ENCODE measurements around the gene MACROD2. TPM values are rescaled to one million over a fixed set of nuclear protein-coding genes. Genes with fewer than 3 reads are reported as not detected.

Gene MACROD2
- total and polyA plus RNA-seq, 7 donors, result 0.20 to 4.8 (median 0.87) TPM

DNA sequence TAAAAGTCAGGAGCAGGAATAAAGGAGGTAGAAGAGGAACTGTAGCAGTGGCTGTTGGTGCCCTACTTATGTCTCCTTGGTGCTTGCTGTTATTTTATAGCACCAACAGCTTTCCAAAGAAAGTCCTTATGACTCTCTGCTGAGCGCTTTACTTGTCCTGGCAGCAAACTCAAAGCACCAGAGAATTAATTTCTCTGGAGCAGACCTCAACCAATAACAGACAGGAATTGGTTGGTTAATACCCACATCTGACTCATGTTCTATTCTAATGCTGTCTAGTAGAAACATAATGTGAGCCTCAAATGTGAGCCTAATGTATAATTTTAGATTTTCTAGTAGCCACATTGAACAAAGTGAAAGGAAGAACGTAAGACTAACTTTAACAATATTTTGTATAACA is 1892.1 kb downstream of the MACROD2 start:
- Histone ChIP-seq H3K9me3 (no peaks in the 10 kb centered on the region), H3K4me1 (no peaks in the 10 kb centered on the region), H3K27me3 (ENCODE audit: insufficient read depth in 3 of 3, low read length in 2 of 3) (no peaks in the 10 kb centered on the region), H3K27ac (no peak overlapping the region), H3K4me3 (no peak overlapping the region), H3K36me3 (ENCODE audit: insufficient read depth in 1 of 2, low read depth in 1 of 2) (no peaks in the 10 kb centered on the region)
- 65 to 99% (median 85%) methylated on average over 2 of the region's 2 CpGs for WGBS, 3 donors
- intact Hi-C loops (cut with DNase I), result no loop called here
- DNase-seq (no peak), ATAC-seq (peak; percentile 51 to 97 (median 82))
- TF ChIP-seq, protein P1, sequence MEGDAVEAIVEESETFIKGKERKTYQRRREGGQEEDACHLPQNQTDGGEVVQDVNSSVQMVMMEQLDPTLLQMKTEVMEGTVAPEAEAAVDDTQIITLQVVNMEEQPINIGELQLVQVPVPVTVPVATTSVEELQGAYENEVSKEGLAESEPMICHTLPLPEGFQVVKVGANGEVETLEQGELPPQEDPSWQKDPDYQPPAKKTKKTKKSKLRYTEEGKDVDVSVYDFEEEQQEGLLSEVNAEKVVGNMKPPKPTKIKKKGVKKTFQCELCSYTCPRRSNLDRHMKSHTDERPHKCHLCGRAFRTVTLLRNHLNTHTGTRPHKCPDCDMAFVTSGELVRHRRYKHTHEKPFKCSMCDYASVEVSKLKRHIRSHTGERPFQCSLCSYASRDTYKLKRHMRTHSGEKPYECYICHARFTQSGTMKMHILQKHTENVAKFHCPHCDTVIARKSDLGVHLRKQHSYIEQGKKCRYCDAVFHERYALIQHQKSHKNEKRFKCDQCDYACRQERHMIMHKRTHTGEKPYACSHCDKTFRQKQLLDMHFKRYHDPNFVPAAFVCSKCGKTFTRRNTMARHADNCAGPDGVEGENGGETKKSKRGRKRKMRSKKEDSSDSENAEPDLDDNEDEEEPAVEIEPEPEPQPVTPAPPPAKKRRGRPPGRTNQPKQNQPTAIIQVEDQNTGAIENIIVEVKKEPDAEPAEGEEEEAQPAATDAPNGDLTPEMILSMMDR (IDR thresholded peaks at IDR 0.05), result no peak

DNA sequence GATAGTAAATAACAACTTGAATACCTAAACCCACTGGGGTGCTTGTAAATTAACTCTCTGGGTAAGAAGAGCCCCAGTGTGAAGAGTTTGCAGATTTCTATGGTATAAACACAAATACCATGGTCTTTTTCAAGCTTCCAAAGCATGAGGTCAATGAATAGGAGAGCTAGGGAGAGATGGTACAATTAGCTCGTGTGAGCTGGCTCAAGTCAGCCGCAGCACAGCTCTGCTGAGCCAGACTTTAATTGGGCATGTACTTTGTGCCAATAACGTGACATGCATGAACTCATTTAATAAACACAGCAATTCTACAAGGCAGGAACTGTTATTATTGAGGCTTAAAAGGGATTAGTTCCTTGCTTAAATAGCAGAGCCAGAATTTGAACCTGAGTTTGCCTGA is 1893.7 kb downstream of the MACROD2 start:
- H3K4me1 ChIP-seq, result no peaks in the 10 kb centered on the region
- TF ChIP-seq, protein P1 (IDR thresholded peaks at IDR 0.05), result no peak
- no peaks in the 10 kb centered on the region for H3K27me3 ChIP-seq (ENCODE audit: insufficient read depth in 3 of 3, low read length in 2 of 3)
- WGBS, 3 donors, result 29 to 46% (median 35%) methylated on average over 3 of the region's 3 CpGs
- H3K4me3 ChIP-seq, result no peak overlapping the region
- H3K27ac ChIP-seq, result no peak overlapping the region
- H3K36me3 ChIP-seq (ENCODE audit: insufficient read depth in 1 of 2, low read depth in 1 of 2), result no peaks in the 10 kb centered on the region
- intact Hi-C loops (cut with DNase I), result no loop called here
- no peaks in the 10 kb centered on the region for H3K9me3 ChIP-seq
- no peak for ATAC-seq
- DNase-seq, result no peak

DNA sequence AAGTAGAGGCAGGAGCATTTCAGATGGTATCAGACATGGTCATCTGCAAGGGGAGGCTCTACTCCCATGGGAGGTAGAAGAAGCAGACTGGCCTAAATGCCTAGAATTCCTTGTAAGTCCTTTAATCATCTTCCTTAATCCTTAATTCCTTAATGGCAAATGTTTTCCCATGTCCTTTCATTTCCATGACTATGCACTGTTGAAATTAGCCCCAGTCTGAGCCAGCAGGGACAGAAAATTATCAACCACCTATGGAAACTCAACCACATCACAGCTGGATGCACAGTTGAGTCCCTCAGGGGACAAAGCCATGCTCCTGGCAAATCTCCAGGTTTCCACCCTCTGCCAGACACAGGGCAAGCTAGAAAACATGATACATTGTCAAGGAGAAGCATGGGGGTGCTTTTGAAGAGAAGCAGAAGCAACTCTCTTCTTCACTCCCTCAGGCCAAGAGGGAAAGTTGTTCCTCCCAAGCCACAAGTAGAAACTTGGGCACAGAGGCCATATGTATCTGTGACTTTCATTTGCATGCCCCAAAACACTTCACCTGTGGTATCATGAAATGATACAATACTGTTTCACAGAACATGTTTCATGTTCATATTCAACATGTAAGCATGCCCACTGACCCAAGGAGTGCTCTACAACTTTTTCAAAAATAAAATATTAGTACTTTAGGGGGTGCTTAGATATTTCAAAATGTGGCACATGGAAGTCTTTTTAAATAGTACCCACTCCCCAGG is 1894.4 kb downstream of the MACROD2 start:
- DNase-seq (no peak), ATAC-seq (no peak)
- Histone ChIP-seq H3K4me3 (no peak overlapping the region), H3K27me3 (ENCODE audit: insufficient read depth in 3 of 3, low read length in 2 of 3) (no peaks in the 10 kb centered on the region), H3K9me3 (no peaks in the 10 kb centered on the region), H3K27ac (no peak overlapping the region), H3K36me3 (ENCODE audit: insufficient read depth in 1 of 2, low read depth in 1 of 2) (no peaks in the 10 kb centered on the region), H3K4me1 (no peaks in the 10 kb centered on the region)
- intact Hi-C loops (cut with DNase I), result no loop called here
- TF ChIP-seq, protein P1 (IDR thresholded peaks at IDR 0.05), result no peak

DNA sequence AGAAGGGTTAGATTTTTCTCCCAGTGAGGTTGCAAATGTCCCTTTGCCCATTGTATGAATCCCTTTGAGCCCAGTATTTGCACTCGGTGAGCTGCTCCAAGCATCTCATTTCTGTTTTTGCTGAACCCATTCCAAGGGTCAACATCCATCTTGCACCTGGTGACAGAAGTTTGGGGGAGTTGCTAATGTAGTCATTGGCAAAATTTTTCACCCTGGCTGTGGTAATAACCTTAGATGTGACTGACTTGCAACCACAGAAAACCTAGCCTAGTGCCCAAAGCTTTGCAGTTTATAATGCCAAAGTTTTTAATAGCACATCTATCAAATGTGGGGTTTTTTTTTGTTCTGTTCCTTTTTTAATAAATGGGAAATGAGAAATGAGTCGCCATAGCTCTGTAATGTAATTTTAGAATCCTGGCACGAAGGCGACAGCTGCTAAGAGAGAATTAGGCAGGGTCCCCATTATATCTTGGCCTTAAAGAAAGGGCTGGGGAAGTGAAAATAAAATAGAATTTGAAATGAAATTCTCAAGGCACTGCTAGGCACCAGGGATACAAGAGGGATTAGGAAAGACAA is 1895.2 kb downstream of the MACROD2 start:
- no peak overlapping the region for H3K27ac ChIP-seq

More for the DNA sequence above, 1895.2 kb downstream of the MACROD2 start:
- H3K27me3 ChIP-seq (ENCODE audit: insufficient read depth in 3 of 3, low read length in 2 of 3), result no peaks in the 10 kb centered on the region
- H3K36me3 ChIP-seq (ENCODE audit: insufficient read depth in 1 of 2, low read depth in 1 of 2), result no peaks in the 10 kb centered on the region
- H3K9me3 ChIP-seq, result no peaks in the 10 kb centered on the region
- DNase-seq (no peak), ATAC-seq (no peak)
- intact Hi-C loops (cut with DNase I), result no loop called here
- H3K4me1 ChIP-seq, result no peaks in the 10 kb centered on the region
- TF ChIP-seq, protein P1 (IDR thresholded peaks at IDR 0.05), result no peak
- H3K4me3 ChIP-seq, result no peak overlapping the region
- WGBS, 3 donors, result 20 to 35% (median 28%) methylated on average over 4 of the region's 4 CpGs

Data from psoas muscle (tissue), 8 donors.